ENCODE measurements around the gene LASP1.

LASP1 gene

DNA sequence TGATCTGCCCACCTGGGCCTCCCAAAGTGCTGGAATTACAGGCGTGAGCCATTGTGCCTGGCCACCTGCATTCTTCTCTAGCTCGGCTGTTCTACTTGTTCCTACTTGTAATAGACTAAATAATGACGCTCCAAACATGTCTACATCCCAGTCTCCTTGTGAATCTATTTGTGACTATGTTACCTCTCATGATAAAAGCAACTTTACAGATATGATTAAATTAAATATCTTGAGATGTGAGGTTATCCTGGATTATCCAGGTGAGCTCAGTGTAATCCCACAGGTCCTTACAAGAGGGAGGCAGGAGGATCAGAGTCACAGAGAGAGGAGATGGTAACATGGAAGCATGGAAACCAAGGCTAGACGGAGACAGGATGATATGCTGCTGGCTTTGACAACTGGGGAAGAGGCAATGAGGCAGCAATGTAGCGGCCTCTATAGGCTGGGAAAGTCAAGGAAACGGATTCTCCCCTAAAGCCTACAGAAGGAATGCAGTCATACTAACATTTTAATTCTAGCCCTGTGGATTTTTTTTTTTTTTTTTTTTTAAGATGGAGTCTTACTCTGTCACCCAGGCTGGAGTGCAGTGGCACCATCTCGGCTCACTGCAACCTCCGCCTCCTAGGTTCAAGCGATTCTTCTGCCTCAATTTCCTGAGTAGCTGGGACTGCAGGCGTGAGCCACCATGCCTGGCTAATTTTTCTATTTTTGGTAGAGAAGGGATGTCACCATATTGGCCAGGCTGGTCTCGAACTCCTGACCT is 5.0 kb upstream of the LASP1 start:
- H3K27me3 ChIP-seq (ENCODE audit: insufficient read depth, insufficient read length), result peaks cover 4% of the 10 kb centered on the region

DNA sequence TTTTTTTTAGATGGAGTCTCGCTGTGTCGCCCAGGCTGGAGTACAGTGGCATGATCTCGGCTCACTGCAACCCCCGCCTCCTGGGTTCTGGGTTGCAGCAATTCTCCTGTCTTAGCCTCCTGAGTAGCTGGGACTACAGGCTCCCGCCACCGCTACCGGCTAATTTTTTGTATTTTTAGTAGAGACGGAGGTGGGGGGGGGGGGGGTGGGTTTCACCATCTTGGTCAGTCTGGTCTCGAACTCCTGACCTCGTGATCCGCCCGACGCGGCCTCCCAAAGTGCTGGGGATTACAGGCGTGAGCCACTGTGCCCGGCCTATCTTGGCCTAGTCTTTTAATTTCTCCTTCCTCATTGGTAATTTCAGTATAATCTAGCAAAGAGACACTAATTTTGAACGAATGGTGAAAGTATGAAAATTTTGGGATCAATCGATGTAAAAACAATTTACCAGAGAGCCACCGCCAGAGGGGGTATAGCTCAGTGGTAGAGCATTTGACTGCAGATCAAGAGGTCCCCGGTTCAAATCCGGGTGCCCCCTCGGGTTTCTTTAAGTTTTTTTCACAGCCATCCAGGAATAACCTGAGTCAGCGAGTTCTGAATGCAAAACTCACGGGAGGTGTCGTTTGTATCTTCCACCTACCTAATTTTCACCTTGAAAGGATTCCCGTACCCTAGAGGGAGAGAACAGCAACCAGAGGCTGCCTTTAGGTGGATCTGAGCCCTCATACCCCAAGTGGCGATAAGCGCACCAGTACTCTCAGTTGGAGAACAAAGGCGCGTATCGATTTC is 2.5 kb upstream of the LASP1 start:
- H3K27me3 ChIP-seq (ENCODE audit: insufficient read depth, insufficient read length), result peaks cover 4% of the 10 kb centered on the region
- H3K9ac ChIP-seq (ENCODE audit: insufficient read length, low read depth), result peak overlapping the region; percentile 76
- no peaks in the 10 kb centered on the region for H3K9me3 ChIP-seq (ENCODE audit: insufficient read depth, low read length)
- no peak for DNase-seq (ENCODE audit: low read depth, low spot score)
- H3K4me3 ChIP-seq (ENCODE audit: insufficient read length, low read depth), result peak overlapping the region; percentile 98
- H3K36me3 ChIP-seq (ENCODE audit: insufficient read depth, insufficient read length, low read length), result peaks cover 9% of the 10 kb centered on the region
- TF ChIP-seq SUZ12 (IDR thresholded peaks at IDR 0.05; ENCODE audit: extremely low read depth, insufficient read depth, insufficient read length) (no peak), ZNF274 (IDR thresholded peaks at IDR 0.05; ENCODE audit: low read depth, low read length) (no peak), YY1 (IDR thresholded peaks at IDR 0.05; ENCODE audit: insufficient read depth, insufficient read length) (no peak)
- peaks cover 6% of the 10 kb centered on the region for H3K4me1 ChIP-seq (ENCODE audit: insufficient read depth, insufficient read length)

More for the DNA sequence above, 5.0 kb upstream of the LASP1 start:
- H3K9me3 ChIP-seq (ENCODE audit: insufficient read depth, low read length), result no peaks in the 10 kb centered on the region
- DNase-seq (ENCODE audit: low read depth, low spot score), result no peak
- no peaks in the 10 kb centered on the region for H3K4me1 ChIP-seq (ENCODE audit: insufficient read depth, insufficient read length)
- no peak overlapping the region for H3K9ac ChIP-seq (ENCODE audit: insufficient read length, low read depth)
- H3K4me3 ChIP-seq (ENCODE audit: insufficient read length, low read depth), result no peak overlapping the region
- TF ChIP-seq SUZ12 (IDR thresholded peaks at IDR 0.05; ENCODE audit: extremely low read depth, insufficient read depth, insufficient read length) (no peak), ZNF274 (IDR thresholded peaks at IDR 0.05; ENCODE audit: low read depth, low read length) (no peak), YY1 (IDR thresholded peaks at IDR 0.05; ENCODE audit: insufficient read depth, insufficient read length) (no peak)
- H3K36me3 ChIP-seq (ENCODE audit: insufficient read depth, insufficient read length, low read length), result no peaks in the 10 kb centered on the region

DNA sequence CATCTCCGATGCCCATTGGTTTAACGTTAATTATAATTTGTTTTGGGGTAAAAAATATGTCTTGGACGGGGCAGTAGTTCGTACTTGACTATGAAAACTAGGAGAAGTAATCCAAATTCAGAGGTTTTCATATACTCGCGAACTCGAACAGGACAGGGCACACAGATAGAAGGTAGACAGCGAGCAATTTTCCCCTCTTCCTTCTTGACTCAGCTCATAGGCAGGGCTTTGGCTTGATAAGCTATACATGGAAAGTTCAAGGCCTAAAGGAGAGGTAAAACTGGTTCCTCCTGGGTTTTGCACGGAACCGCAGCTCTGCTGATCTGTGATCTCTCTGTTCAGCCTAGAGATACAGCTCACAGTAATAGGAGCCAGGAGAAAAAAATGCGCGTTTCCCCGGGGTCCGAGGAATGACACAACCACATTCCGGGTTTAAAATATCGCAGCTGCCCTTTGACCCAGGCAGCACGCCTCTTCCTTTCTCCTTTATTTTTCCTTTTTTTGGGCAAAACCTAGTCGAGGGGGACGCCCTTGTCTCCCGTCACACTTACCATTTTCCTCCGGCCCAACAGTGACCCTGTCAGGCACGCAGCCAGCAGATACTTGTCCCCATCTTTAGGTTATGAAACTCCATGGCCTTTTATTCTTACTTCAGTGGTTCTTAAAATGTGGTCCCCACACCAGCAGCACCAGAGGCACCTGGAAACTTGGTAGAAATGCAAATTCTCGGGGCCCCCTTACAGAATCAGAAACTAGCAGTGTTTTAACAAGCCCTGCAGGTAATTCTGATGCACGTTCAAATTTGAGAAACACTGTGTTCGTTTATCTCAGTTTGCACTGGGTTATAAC is 1.7 kb upstream of the LASP1 start:
- no peaks in the 10 kb centered on the region for H3K9me3 ChIP-seq (ENCODE audit: insufficient read depth, low read length)
- TF ChIP-seq SUZ12 (IDR thresholded peaks at IDR 0.05; ENCODE audit: extremely low read depth, insufficient read depth, insufficient read length) (no peak), YY1 (IDR thresholded peaks at IDR 0.05; ENCODE audit: insufficient read depth, insufficient read length) (no peak), ZNF274 (IDR thresholded peaks at IDR 0.05; ENCODE audit: low read depth, low read length) (no peak)

DNA sequence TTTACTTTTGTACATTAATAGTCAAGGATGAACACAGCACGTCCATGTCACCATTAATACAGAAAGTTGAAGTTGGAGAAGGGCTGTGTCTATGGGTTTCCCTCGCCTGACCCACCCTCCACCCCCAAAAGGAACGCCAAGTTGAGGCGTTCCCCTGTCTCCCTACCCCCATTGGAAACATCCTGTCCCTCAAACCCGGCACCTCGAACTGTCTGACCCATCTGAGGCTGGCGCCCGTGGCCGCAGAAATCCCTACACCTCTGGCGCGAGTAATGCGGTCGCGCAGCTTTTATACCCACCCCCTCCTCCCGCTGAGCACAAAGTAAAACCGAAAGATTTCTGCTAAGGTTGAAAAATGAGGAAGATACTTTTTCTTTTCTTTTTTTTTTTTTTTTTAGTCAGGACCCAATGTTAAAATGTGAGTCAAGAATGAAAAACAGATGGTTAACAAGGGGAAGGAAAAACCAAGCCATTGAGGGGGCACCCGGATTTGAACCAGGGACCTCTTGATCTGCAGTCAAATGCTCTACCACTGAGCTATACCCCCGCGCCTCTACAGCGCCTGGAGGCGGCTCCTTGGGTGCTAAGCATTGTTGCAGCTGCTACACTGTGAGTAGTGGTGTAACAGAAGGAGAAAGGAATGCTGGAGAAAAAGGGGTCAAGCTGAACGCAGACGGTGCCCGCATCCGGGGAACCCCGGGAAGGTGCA is 887 bp upstream of the LASP1 start:
- no peaks in the 10 kb centered on the region for H3K9me3 ChIP-seq (ENCODE audit: insufficient read depth, low read length)
- peak overlapping the region; percentile 92 for H3K9ac ChIP-seq (ENCODE audit: insufficient read length, low read depth)
- H3K36me3 ChIP-seq (ENCODE audit: insufficient read depth, insufficient read length, low read length), result peaks cover 25% of the 10 kb centered on the region
- peaks cover 17% of the 10 kb centered on the region for H3K4me1 ChIP-seq (ENCODE audit: insufficient read depth, insufficient read length)
- peaks cover 4% of the 10 kb centered on the region for H3K27me3 ChIP-seq (ENCODE audit: insufficient read depth, insufficient read length)
- no peak for DNase-seq (ENCODE audit: low read depth, low spot score)
- peak overlapping the region; percentile 98 for H3K4me3 ChIP-seq (ENCODE audit: insufficient read length, low read depth)
- TF ChIP-seq SUZ12 (IDR thresholded peaks at IDR 0.05; ENCODE audit: extremely low read depth, insufficient read depth, insufficient read length), result no peak
- no peak for TF ChIP-seq ZNF274 (IDR thresholded peaks at IDR 0.05; ENCODE audit: low read depth, low read length)

More for the DNA sequence above, 1.7 kb upstream of the LASP1 start:
- H3K4me3 ChIP-seq (ENCODE audit: insufficient read length, low read depth), result peak overlapping the region; percentile 98
- no peak for DNase-seq (ENCODE audit: low read depth, low spot score)
- H3K36me3 ChIP-seq (ENCODE audit: insufficient read depth, insufficient read length, low read length), result peaks cover 17% of the 10 kb centered on the region
- H3K27me3 ChIP-seq (ENCODE audit: insufficient read depth, insufficient read length), result peaks cover 4% of the 10 kb centered on the region
- peak overlapping the region; percentile 76 for H3K9ac ChIP-seq (ENCODE audit: insufficient read length, low read depth)
- peaks cover 12% of the 10 kb centered on the region for H3K4me1 ChIP-seq (ENCODE audit: insufficient read depth, insufficient read length)

DNA sequence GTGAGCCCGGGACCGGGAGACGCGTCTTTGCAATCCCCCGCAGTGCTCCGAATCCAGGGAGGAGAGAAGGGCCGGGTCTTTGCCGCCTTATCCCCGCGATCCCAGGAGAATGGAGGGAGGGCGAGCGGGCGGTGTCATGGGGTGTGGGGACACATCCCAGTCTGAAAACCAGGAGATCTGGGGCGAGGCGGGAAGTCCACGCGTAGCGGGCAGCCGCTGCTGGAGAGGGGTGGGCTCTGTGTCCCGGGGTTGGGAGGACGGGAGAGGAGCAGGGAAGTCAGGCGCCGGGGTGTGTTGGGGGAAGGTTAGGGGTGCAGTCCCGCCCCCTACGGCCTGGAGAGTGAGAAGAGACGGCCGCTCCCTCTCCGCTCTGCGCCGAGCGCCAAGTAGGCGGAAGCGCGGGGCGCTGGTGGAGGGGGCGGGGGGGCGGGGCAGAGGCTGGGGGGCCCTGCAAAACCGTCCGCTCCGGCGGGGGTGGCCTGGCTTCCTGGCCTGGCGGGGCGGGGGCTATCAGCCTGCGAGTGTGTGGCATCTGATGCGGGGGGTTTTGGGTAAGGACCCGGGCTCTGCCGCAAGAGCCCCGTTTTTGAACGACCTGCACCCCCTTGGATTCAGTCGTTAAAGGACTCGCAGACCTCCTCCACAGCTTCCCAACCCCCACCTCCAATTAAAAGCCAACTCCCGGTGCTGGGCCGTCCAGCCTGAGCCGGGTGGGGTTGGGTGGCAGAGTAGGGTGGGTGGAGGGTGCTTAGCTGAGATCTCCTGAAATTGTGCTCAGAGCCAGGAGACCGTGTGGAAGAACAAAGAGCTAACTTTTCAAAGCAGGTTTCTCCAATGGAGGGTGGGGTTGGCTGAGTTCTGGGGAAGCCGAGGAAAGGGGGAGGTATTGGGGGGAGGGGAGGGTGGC is 654 bp downstream of the LASP1 start:
- Histone ChIP-seq H3K36me3 (ENCODE audit: insufficient read depth, insufficient read length, low read length) (peaks cover 37% of the 10 kb centered on the region), H3K4me1 (ENCODE audit: insufficient read depth, insufficient read length) (peaks cover 29% of the 10 kb centered on the region), H3K9me3 (ENCODE audit: insufficient read depth, low read length) (no peaks in the 10 kb centered on the region), H3K9ac (ENCODE audit: insufficient read length, low read depth) (peak overlapping the region; percentile 93), H3K4me3 (ENCODE audit: insufficient read length, low read depth) (peak overlapping the region; percentile 98), H3K27me3 (ENCODE audit: insufficient read depth, insufficient read length) (peaks cover 4% of the 10 kb centered on the region)
- TF ChIP-seq SUZ12 (IDR thresholded peaks at IDR 0.05; ENCODE audit: extremely low read depth, insufficient read depth, insufficient read length) (no peak), ZNF274 (IDR thresholded peaks at IDR 0.05; ENCODE audit: low read depth, low read length) (no peak), YY1 (IDR thresholded peaks at IDR 0.05; ENCODE audit: insufficient read depth, insufficient read length) (no peak)
- no peak for DNase-seq (ENCODE audit: low read depth, low spot score)

Data from NT2/D1 (cell line).